ENCODE results near the gene ORC5.

ORC5 gene

GRCh38 chr7:104209063-104209462 is 1.2 kb upstream of the ORC5 start:
- TF ChIP-seq GATA2 (IDR thresholded peaks at IDR 0.05; ENCODE audit: low read depth, low read length) (no peak), GATA3 (IDR thresholded peaks at IDR 0.05; ENCODE audit: low read depth, low read length) (no peak)

DNA sequence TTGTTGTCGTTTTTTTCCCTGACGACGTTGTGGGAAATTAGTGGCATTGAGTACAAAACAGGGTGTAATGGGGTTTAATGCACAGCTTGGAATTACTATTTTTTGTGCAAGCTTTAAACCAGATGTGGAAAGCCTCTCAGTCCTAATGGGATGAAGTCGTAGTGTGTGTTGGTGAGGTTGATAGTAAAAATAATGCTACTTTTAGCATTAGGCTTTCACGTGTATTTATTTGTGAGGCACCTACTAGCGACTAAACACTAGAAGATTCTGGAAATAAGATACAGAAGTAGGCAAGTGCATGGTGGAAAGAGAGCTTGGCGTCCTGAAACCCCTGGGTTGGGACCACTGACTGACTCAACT is 588 bp upstream of the ORC5 start:
- TF ChIP-seq GATA3 (IDR thresholded peaks at IDR 0.05; ENCODE audit: low read depth, low read length) (no peak), GATA2 (IDR thresholded peaks at IDR 0.05; ENCODE audit: low read depth, low read length) (no peak)

DNA sequence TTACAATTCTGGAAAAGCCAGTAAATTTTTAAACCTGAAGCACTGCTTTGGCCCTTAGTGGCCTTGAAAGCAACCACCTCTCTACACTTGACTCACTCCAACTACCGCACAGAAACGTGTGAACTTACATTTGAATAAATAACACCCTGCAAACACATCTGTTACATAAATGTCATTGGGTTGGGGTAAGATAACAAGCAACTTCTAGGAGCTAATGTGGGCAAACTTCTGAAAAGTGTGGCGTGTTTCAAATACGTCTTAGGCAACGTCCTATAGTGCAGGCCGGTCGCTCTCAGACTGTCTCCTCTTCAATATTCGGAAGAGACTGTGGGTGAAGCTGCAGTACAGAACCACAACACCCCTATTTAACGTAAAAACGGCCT is 474 bp downstream of the ORC5 start:
- no peak for TF ChIP-seq GATA3 (IDR thresholded peaks at IDR 0.05; ENCODE audit: low read depth, low read length)
- no peak for TF ChIP-seq GATA2 (IDR thresholded peaks at IDR 0.05; ENCODE audit: low read depth, low read length)

- no peak for TF ChIP-seq GATA2 (IDR thresholded peaks at IDR 0.05; ENCODE audit: low read depth, low read length)
- TF ChIP-seq GATA3 (IDR thresholded peaks at IDR 0.05; ENCODE audit: low read depth, low read length), result no peak
Observed at GRCh38 chr7:104206841-104207240, 972 bp downstream of the ORC5 start.

- TF ChIP-seq GATA2 (IDR thresholded peaks at IDR 0.05; ENCODE audit: low read depth, low read length) (no peak), GATA3 (IDR thresholded peaks at IDR 0.05; ENCODE audit: low read depth, low read length) (no peak)
Observed at GRCh38 chr7:104198673-104199278, 9.0 kb downstream of the ORC5 start.

DNA sequence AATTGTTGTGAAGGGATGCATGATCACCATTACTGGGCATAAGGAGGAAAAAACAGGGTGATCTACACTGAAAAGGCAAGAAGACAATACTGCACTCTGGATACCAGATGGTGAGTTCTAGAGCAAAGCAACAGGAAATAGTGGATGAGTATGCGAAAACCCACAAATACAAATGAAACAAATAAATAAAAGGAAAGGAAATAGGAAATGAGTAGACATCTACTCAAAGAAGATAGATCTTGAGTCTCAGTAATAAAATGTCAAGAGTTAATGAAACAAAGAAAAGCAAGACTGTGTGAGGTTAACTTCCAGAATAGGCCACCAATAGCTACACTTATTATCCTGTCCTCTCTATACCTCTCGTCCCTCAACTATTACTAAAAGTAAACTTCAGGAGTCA is 11.7 kb downstream of the ORC5 start:
- no peak for TF ChIP-seq GATA3 (IDR thresholded peaks at IDR 0.05; ENCODE audit: low read depth, low read length)
- TF ChIP-seq GATA2 (IDR thresholded peaks at IDR 0.05; ENCODE audit: low read depth, low read length), result no peak

GRCh38 chr7:104192434-104192833 is 15.4 kb downstream of the ORC5 start:
- TF ChIP-seq GATA3 (IDR thresholded peaks at IDR 0.05; ENCODE audit: low read depth, low read length), result no peak
- no peak for TF ChIP-seq GATA2 (IDR thresholded peaks at IDR 0.05; ENCODE audit: low read depth, low read length)

- TF ChIP-seq GATA3 (IDR thresholded peaks at IDR 0.05; ENCODE audit: low read depth, low read length) (no peak), GATA2 (IDR thresholded peaks at IDR 0.05; ENCODE audit: low read depth, low read length) (no peak)
Observed at GRCh38 chr7:104185346-104185745, 22.5 kb downstream of the ORC5 start.

GRCh38 chr7:104179178-104179577 is 28.6 kb downstream of the ORC5 start:
- TF ChIP-seq GATA2 (IDR thresholded peaks at IDR 0.05; ENCODE audit: low read depth, low read length), result no peak
- TF ChIP-seq GATA3 (IDR thresholded peaks at IDR 0.05; ENCODE audit: low read depth, low read length), result no peak

DNA sequence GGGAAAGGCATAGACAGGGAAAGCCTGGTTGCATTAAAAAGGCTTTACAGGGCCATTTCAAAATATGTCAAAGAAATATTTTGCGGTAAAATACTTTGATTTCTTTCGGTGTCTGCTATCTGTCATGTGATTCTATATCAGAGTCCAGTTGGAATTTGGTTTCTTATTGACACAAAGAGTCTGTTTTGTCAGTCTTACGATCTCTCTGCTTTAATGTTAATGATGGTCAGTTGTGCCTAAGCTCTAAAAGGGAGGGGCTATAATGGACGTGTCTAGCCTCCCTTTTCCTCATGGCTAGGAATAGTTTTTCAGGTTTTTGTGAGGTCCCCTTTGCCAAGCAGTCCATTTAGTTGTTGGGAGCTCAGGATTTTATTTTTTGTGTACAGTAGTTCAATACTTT is 31.5 kb downstream of the ORC5 start:
- TF ChIP-seq GATA2 (IDR thresholded peaks at IDR 0.05; ENCODE audit: low read depth, low read length) (no peak), GATA3 (IDR thresholded peaks at IDR 0.05; ENCODE audit: low read depth, low read length) (no peak)

- TF ChIP-seq GATA2 (IDR thresholded peaks at IDR 0.05; ENCODE audit: low read depth, low read length), result no peak
- TF ChIP-seq GATA3 (IDR thresholded peaks at IDR 0.05; ENCODE audit: low read depth, low read length), result no peak
Observed at GRCh38 chr7:104175361-104175984, 32.3 kb downstream of the ORC5 start.

DNA sequence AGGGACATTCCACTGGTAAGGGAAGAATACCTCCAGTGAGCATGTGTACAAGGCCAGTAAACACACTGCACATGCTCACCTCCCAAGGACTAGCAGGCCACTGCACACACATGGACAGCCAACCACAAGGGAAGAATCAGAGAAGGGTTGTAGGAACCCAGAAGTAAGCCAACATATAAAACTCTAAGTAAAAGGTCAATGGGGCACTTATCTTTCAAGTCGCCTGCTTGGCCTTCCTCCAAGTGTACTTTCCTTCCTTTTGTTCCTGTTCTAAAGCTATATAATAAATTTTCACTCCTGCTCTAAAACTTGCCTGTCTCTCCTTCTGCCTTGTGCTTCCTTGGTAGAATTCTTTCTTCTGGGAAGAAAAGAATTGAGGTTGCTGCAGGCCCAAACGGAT is 33.0 kb downstream of the ORC5 start:
- TF ChIP-seq GATA2 (IDR thresholded peaks at IDR 0.05; ENCODE audit: low read depth, low read length), result no peak
- no peak for TF ChIP-seq GATA3 (IDR thresholded peaks at IDR 0.05; ENCODE audit: low read depth, low read length)

GRCh38 chr7:104162081-104162480 is 45.7 kb downstream of the ORC5 start:
- TF ChIP-seq GATA3 (IDR thresholded peaks at IDR 0.05; ENCODE audit: low read depth, low read length) (no peak), GATA2 (IDR thresholded peaks at IDR 0.05; ENCODE audit: low read depth, low read length) (no peak)

DNA sequence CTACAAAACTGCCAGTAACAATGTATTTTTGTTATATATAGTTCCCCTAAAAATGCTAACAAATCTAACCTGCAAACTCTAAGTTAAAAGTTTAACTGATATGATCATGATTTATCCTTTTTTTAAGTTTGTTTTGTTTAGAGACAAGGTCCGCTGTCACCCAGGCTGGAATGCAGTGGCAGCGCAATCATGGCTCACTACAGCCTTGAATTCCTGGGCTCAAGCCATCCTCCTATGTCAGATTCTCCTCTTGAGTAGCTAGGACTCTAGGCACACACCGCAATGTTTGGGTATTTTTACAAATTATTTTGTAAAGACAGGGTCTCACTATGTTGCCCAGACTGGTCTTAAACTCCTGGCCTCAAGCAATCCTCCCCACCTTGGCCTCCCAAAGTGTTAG is 46.6 kb downstream of the ORC5 start:
- TF ChIP-seq GATA2 (IDR thresholded peaks at IDR 0.05; ENCODE audit: low read depth, low read length), result no peak

- no peak for TF ChIP-seq GATA3 (IDR thresholded peaks at IDR 0.05; ENCODE audit: low read depth, low read length)
- TF ChIP-seq GATA2 (IDR thresholded peaks at IDR 0.05; ENCODE audit: low read depth, low read length), result no peak
Observed at GRCh38 chr7:104160375-104160774, 47.4 kb downstream of the ORC5 start.

GRCh38 chr7:104156842-104157277 is 51.0 kb downstream of the ORC5 start:
- no peak for TF ChIP-seq GATA3 (IDR thresholded peaks at IDR 0.05; ENCODE audit: low read depth, low read length)
- TF ChIP-seq GATA2 (IDR thresholded peaks at IDR 0.05; ENCODE audit: low read depth, low read length), result no peak

Measured in SH-SY5Y (cell line).